HG02840 (cell line): ENCODE results near the gene NPTX2.

Experiments
- ATAC-seq: cut with Tn5 transposase; IDR thresholded peaks from one replicate; pipeline ENCODE4 v1.9.1; 2021; ENCODE audit warnings: mild to moderate bottlenecking, moderate library complexity, moderate number of reproducible peaks; ENCODE audit not compliant: unreplicated experiment, low FRiP score

NPTX2 gene

GRCh38 chr7:98616381-98617050 is 569 bp upstream of the NPTX2 start:
- ATAC-seq, result no peak

GRCh38 chr7:98617960-98618418 is 904 bp downstream of the NPTX2 start:
- ATAC-seq, result no peak

DNA sequence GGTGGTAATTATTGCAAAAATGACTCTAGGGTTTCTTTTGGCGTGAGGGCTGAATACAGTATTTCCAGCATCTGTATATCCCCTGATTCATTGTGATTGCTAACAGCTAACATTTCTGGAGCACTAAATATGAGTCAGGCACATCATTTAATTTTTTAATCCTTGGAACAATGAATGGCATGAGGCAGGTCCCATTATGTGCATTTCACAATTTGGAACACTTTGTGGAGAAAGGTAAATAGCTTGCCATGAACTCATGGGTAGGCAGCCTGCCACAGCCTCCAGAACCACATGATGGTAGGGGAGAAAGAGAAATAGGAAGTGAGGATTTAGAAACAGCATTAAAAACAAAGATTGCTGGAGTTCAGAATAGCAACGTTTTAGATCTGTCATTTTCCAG is 1.7 kb downstream of the NPTX2 start:
- no peak for ATAC-seq

GRCh38 chr7:98619450-98620321 is 2.6 kb downstream of the NPTX2 start:
- ATAC-seq, result no peak

DNA sequence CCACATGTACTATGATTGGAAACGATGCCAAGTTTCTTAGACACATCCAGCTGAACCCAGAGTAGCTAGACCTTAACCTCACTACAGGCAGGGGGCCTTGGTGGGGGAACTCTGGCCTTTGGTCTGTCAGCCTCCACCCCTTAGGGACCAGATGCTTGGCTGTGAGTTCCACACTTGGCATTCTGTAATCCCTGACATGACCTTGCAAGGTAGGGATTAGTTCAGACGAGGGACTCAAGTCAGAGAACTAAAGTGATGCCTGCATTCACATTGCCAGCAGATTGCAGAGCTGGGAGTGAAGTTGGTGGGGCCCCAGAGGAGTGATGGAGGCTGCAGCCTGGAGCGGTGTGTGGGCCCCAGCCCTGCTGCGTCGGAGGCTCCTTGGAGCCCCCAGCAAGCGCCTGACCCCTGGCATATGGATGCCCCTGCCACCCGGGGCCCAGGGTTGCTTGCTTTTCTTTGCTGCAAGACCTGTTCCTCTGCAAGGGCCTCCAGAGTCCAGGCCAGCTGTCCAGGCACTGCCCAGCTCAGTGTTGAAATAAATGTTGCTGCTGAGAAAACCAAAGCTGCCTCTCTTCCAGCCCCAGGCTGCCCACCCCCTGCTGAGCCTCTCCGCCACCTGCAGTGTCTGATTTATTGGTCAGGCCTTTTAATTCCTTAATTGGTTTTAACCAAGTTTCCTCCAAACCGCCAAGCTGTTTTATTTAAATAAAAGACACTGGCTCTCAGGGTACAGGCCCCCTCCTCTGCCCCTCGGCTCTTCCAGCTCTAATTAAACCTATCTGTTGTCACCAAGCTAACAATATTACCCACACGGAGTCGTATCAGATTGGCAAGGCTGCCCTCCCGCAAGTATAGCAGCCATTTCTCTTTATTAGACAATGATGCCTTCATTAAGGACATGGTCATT is 4.7 kb downstream of the NPTX2 start:
- ATAC-seq, result no peak

GRCh38 chr7:98622926-98623325 is 5.8 kb downstream of the NPTX2 start:
- no peak for ATAC-seq

DNA sequence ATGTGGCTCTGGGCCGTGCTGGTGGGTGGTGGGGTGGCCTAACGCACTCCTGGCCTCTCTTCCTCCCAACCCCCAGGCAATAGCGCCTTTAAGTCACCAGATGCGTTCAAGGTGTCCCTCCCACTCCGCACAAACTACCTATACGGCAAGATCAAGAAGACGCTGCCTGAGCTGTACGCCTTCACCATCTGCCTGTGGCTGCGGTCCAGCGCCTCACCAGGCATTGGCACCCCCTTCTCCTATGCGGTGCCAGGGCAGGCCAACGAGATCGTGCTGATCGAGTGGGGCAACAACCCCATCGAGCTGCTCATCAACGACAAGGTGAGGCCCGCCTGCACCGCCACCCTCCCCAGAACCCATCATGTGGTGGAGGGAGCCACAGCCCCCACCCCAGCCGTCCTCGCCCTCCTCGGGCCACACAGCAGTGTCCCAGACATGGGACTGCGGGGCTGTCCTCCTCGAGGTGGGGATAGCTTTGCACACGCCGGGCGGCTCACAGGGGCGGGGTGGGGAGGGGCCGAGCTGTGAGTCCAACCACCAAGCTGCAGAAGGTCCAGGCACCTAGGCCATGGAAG is 7.8 kb downstream of the NPTX2 start:
- ATAC-seq, result no peak

GRCh38 chr7:98626460-98627412 is 9.7 kb downstream of the NPTX2 start:
- ATAC-seq, result no peak

GRCh38 chr7:98627413-98627790 is 10.3 kb downstream of the NPTX2 start:
- ATAC-seq, result no peak

DNA sequence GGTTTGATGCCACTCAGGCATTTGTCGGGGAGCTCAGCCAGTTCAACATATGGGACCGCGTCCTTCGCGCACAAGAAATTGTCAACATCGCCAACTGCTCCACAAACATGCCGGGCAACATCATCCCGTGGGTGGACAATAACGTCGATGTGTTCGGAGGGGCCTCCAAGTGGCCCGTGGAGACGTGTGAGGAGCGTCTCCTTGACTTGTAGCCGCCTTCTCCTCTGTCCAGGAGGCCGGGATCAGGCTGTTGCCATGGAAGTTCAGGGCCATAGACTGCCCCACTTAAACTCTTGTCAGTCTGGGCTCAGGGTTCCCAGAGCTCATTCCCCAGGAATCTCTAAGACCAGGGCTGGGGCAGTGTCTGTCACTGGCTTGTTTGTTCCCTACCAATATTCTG is 11.3 kb downstream of the NPTX2 start:
- ATAC-seq, result no peak

- no peak for ATAC-seq
Measured at GRCh38 chr7:98629001-98629431, 11.9 kb downstream of the NPTX2 start.

- no peak for ATAC-seq
Measured at GRCh38 chr7:98630149-98630548, 13.1 kb downstream of the NPTX2 start.

DNA sequence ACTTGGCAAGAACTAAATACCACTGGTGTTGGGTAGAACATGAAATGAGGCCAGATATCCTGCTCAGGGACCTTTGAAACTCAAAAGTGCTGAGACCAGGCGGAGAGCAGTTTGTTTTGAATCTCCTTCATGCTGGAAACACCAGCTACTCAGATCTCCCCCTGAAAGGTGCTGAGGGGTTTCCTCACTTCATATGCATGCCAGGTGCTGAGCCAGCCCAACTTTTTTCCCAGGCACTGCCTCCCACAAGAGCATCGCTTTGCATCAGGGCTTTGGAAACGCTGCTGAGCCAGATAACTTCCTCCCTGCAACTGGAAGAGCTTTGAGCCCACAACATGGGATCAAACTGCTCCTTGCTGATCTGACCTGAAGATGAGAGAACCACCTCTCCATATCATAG is 13.7 kb downstream of the NPTX2 start:
- ATAC-seq, result no peak

GRCh38 chr7:98638853-98639252 is 21.8 kb downstream of the NPTX2 start:
- ATAC-seq, result no peak

DNA sequence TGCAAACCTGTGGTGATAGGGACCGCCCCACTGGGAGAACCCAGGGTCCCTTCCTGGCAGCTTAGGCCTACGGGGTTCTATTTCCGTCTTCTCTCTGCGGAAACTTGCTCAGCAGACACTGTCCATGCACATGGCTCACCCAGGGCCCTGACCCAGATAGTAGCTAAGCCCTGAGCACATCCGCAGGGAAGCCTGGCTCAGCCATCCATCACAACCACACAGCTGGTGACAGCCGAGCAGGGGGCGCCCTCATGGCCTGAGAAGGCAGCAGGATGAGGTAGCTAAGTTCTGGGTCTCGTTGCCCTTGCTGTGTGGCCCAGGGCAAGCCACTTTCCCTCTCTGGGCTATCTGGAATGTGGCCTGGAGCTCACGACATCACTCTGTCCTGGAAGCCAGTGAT is 23.3 kb downstream of the NPTX2 start:
- ATAC-seq, result no peak

DNA sequence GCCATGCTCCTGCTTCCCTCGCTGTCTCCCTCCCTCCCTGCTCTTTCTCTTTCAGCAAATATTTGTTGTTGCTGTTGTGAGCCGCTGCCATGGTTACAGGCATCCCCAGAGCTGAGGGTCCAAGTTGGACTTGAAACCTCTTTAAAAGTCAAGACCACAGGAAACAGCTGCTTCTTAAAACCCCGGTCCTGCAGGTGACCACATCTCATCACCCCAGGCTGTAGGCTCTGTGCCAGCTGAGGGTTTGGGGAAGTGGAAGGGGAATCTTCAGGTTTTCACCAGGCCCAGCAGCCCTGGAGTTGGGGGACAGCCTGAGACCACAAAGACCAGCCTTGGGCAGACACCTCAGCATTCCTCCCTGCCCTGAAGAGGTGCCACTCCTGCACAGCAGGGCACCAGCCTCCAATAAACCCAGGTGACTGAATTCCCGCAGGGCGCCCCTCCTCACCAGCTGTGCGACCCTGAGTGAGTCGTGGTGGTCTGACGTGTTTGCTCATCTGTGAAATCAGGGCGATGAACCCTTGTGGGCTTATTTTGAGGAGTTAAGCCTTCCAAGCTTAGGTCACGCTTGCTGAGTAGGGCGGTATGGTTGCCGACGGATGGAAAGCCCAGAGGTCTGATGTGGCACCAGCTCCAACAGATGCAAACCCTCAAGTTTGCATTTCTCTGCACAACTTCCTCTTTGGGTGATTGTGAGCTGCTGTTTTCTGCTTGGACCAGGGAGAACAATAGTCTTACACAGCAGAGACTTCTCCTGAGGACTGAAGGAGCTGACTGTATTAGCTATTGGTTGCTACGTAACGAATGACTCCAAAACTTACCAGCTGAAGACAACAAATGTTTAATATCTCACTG is 24.8 kb downstream of the NPTX2 start:
- peak; percentile 68 for ATAC-seq

- ATAC-seq, result no peak
Measured at GRCh38 chr7:98643236-98643985, 26.3 kb downstream of the NPTX2 start.

DNA sequence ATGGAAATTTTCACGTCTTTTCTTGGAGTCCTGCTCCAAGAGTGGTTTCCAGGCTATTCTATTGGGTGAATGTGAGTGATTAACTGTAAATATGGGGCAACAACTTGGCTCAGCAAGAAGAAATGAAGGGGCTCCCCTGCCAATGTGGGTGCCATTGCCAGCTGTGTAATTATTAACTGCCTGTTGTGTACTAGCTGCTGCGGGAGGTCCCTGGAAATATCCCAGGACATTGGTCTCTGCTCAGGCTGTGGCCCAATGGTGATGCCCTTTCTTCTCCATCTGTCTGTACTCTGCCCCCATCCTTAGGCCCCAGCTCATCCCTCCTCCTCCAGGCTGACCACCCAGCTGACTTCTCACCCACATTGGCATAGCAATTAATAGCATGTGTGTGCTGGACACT is 29.4 kb downstream of the NPTX2 start:
- no peak for ATAC-seq
